Measurements from ENCODE around the gene WRAP73.

WRAP73 gene

GRCh38 chr1:3681898-3682806 lies 32.2 kb upstream of the WRAP73 start:
- no peak for DNase-seq (ENCODE audit: low read depth in 2 of 2)

DNA sequence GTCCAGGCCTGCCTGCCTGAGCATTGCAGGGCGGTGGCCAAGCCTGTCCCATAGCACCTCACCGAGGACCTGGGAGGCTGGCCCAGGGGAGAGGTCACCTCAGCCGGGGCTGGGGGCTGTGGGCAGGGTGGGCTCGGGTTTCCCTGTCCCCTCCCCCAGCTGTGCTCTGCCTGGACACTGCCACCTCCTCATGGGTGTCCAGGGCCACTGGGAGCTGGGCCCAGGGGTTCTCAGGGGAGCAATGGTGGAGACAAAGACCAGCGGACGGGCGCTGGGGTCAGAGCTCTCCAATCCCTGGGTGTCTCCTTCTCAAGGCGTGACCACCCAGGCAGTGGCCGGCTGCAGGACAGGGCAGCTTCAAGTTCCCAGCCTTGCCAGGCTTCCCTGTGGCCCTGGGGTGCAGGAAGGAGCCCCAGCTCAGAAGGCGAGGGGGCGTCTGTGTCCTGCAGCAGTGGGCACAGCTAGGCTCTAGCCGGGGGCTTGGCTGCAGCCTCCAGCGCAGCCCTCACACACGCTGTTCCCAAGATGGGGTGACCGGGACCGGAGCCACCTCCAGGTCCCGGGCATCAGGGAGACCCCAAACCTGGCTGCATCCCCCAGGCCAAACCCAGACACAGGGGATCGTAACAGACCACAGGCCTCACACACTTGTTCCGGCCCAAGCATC lies 31.5 kb upstream of the WRAP73 start:
- DNase-seq (ENCODE audit: low read depth in 2 of 2), result no peak

DNA sequence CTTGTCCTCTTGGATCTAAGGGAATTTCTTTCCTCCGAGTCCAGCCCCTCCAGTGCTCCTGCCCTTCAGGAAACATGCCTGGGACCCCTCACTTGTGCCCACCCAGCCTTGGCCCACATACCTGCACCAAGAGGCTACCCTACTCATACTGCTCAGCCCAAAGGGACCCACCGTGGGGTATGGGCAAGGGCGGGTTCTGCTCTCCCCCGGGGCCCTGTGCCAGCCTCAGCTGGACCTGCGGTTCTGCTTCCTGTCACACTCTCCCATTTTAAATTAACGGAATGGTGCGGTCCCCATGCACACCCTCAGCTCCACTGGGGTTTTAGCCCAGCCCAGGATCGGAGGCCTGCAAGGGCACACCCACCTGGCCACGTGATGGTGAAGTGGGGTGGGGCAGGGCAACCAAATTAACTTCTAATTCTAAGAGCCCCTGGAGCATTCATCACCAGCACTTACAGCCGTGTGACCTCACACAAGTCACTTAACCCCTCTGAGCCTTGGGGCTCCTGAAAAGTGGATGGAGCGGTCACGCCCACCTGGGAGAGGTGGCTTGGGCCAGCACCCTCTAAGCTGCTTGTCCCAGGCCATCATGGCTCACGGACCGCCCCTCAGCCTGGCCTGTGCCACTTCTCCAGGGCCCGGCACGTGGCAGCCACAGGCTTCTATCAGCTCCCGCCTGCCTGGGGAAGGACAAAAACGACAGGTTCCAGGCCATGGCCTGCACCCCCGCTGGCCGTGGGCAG lies 30.8 kb upstream of the WRAP73 start:
- DNase-seq (ENCODE audit: low read depth in 2 of 2), result no peak

GRCh38 chr1:3679799-3680453 lies 30.0 kb upstream of the WRAP73 start:
- no peak for DNase-seq (ENCODE audit: low read depth in 2 of 2)

- DNase-seq (ENCODE audit: low read depth in 2 of 2), result no peak
Observed at GRCh38 chr1:3679098-3679555, 29.2 kb upstream of the WRAP73 start.

DNA sequence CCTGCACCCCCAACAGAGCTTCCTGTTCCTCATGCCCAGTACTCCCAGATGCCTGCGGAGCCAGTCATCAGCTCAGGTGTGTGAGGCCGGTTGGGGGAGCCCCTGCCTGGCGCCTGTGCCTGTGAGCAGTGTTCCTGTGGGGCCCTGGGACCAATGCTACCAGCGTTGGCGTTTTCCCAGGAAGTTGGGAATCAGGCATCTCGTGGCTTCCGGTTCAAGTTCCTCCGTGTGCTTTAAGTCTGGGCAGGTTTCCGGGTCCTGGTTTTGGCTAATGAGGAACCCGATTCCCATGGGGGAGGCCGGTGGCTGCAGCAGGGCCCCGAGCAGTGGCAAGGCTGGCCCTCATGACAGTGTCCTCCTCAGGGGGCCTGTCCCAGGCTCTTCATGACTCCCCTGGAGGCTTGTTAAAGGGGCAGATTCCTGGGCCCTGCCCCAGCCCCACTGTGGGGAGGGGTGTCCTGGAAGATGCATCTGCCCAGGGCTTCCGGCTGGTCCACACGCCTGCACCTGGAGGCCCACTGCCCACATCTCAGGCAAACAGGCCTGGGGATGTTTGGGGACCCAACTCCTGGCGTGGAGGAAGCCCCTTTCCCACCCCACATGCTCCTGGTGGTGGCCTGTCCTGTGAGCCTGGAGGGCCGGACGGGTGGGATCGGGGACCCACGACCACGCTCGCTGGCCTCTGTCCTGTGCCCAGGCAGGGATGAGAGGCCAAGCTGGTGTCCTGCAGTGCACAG lies 28.6 kb upstream of the WRAP73 start:
- DNase-seq (ENCODE audit: low read depth in 2 of 2), result no peak

GRCh38 chr1:3677484-3677883 lies 27.6 kb upstream of the WRAP73 start:
- DNase-seq (ENCODE audit: low read depth in 2 of 2), result no peak

DNA sequence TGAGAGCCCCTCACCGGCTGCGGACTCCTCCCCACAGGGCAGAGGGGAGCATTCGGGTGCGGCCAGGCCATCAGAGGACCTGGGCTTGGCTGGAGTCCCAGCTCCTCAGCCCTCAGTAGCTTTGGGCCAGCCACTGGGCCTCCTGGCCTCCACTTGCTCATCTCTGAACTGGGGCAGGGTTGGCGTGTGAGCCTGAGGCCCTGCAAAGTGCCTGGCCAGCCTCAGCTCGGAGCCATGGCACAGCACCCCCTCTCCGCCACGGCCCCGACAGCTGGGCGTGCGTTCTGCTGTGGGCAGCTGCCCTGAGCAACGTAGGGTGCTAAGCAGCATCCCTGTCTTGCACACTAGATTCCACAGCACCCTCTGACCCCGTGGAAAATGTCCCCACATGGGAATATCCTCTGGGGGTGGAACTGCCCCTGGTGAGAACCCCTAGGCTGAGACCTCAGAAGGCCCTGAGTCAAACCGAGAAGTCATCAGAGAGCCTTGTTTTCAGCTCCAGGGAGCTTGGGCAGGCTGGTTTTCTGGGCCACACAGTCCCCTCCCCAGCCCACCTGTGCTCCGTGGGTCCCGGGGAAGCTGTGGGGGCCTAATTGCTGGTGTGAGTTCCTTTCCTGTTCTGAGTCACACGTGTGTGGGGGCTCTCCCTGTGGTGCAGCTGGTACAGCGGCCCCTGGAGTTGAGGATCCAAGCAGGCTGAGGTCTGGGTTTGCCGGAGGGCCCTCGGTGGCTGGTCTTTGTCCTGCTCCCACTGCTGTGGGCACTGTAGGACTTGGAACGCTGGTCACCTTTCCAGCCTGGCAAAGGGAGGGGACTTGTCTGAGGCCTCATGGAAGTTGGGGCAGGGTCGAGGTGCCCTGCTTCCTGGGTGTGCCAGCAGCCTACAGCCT lies 26.9 kb upstream of the WRAP73 start:
- no peak for DNase-seq (ENCODE audit: low read depth in 2 of 2)

GRCh38 chr1:3675436-3675835 lies 25.5 kb upstream of the WRAP73 start:
- no peak for DNase-seq (ENCODE audit: low read depth in 2 of 2)

DNA sequence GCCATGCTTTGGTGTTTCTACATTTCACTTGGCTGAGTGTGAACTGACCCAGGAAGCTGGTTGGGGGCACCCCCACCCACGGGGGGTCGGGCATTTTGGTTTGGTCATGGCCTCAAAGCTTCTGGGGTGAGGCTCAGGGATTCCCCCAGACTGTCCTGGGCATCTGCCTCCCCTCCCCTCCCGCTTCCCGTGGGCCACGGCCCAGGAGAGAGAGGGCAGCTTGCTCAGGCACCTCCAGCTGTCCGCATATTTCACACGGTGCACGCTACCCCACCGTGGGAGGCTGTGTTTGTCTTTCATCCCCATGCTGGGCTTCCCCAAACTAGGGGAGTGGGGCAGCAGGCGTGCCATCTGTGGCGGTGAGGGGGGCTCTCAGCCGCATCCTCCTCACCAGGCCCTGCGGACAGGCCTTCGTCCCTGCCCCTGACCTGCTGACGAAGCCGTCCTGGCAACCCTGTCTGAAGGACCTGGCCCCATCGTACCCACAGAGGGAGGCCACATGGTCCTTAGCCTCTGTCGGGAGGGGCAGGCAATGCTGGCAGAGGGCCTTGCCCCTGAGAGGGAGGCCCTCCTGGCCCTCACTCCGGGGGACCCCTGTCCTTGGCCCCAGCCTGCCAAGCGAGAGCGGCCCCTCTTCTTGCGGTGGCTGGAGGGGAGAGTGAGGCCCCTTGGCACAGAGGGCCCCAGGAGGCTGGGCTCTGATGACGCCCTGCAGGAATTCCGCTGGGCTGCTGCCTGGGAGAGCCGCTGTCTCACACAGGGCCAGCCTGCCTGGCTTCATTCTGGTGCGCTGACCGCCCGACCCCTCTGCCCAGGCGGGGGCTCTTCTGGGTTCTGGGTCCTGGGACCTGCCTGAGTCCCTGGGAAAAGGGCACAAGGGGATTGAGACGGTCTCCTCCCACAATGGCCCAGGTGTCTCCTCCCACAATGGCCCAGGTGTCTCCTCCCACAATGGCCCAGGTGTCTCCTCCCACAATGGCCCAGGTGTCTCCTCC lies 24.5 kb upstream of the WRAP73 start:
- DNase-seq (ENCODE audit: low read depth in 2 of 2), result no peak

DNA sequence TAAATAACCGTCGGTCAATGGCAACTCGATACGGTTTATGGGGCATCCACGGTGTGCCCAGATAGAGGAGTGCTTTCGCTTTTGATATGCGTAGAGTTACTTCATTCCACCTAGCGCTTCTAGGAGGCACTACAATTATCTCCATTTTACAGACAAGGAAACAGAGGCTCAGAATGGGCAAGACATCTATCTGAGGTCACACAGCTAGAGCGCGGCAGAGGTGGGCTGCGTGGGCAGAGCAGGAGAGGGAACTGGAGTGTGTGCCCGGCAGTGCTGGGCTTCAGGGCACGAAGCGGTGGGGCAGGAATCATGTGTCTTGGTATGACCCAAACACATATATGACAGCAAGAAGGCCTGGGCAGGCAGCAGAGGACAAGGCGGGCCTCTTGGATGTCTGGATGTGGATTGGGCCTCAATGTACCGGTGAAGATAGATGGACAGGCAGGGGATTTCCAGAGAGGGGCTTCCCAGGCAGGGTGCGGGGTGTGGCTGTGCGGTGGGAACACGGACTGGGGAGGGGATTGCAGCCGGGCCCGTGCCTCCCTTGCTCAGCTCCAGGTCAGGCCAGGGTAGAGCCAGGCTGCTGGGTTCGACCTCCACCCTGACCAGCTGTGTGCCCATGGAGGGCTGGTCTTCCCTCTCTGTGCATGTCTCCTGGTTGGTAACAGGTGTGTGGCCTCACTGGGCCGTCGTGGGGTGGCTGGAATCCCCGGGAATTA lies 23.6 kb upstream of the WRAP73 start:
- DNase-seq (ENCODE audit: low read depth in 2 of 2), result no peak

- DNase-seq (ENCODE audit: low read depth in 2 of 2), result no peak
Observed at GRCh38 chr1:3672971-3673361, 23.1 kb upstream of the WRAP73 start.

DNA sequence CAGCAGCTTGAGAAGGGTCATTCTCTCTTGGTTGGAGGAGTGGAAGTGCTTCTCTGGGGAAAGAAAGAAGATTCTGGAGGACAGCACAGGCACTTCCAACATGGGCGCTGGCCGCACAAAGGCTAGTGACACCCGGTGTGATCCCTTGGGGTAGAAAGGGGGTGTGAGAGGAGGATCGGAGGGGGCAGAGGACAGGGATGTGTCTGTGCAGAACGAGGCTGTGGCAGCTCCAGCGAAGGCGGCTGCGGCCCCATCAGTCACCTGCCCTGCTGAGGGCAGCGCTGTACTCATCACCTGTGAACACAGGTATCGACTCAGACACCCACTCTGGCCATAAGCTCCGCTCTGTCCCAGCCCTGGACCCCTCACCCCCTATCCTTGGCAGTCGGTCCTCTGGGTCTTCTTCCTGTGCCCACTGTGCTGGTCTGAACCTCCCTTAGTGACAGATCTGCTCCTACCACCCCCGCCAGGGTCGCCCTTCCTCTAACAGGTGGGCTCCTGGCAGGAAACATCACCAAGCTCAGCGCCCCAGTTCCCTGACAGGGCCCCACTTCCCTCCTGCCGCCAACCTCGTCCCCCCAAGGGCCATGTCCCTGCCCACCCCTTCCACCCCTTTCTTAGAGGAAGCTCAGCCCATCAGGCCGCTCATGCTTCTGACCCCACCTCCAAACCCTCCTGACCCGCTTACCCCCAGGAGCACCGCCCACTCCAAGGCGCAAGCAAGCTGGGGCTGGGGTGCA lies 22.5 kb upstream of the WRAP73 start:
- DNase-seq (ENCODE audit: low read depth in 2 of 2), result no peak

- DNase-seq (ENCODE audit: low read depth in 2 of 2), result no peak
Observed at GRCh38 chr1:3671371-3672180, 21.7 kb upstream of the WRAP73 start.

- DNase-seq (ENCODE audit: low read depth in 2 of 2), result no peak
Observed at GRCh38 chr1:3670823-3671265, 20.9 kb upstream of the WRAP73 start.

- no peak for DNase-seq (ENCODE audit: low read depth in 2 of 2)
Observed at GRCh38 chr1:3669971-3670431, 20.1 kb upstream of the WRAP73 start.

All from stimulated activated CD4-positive, alpha-beta T cell treated with anti-CD3 and anti-CD28 coated beads, Interleukin-12 subunit alpha, Interleukin-12 subunit beta, amount 100 ng/mL, for 24 hours (primary cell).